Uterus (tissue), 2 donors: Measurements from ENCODE around the gene MAGI2.

Source experiments
- CTCF ChIP-seq, 4 experiments: fragments of 200-600 bp in 2 of 4; fragments of 450-650 bp in 2 of 4; sonication (generic) in 2 of 4; IDR thresholded peaks; one replicate each; pipeline ENCODE4 v1.5.1; 2016 to 2019; ENCODE audit warnings: antibody characterized with exemption in 4 of 4, mild to moderate bottlenecking in 2 of 4, moderate library complexity in 1 of 4
- POLR2A ChIP-seq, 2 donors: fragments of 450-650 bp; IDR thresholded peaks; one replicate each; pipeline ENCODE4 v1.6.1; 2016; ENCODE audit warnings: antibody characterized with exemption in 2 of 2, mild to moderate bottlenecking in 1 of 2, moderate library complexity in 1 of 2

DNA sequence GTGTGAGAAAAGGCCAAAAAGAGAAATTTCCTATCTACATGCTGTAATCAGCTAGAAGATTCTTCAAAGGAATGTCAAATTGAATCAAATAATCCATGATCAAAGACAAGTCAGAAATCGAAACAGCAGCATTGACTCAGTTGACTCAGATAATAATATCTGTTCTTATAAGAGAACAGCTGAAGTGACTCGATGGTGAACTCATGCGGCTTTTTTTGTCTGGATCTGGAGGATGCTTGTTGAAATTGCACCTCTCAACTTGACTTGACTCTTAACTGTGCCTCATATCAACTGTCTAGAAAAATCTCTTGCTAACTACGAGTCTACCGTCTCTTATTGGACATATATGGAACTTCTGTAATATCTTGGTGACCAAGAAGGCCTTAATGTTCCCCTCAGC is 1055.4 kb downstream of the MAGI2 start:
- TF ChIP-seq CTCF (IDR thresholded peaks at IDR 0.05): no peak
- no peak for TF ChIP-seq POLR2A (IDR thresholded peaks at IDR 0.05)
